Glomerular visceral epithelial cell (primary cell): ENCODE results near the gene KIT.

Source experiments
- DNase-seq: peaks from one replicate; pipeline ENCODE4 v3.0.0-alpha.2; 2016; ENCODE audit errors: extremely low spot score

Gene KIT

GRCh38 chr4:54660591-54660990 is 2.8 kb downstream of the KIT start:
- DNase-seq = no peak

DNA sequence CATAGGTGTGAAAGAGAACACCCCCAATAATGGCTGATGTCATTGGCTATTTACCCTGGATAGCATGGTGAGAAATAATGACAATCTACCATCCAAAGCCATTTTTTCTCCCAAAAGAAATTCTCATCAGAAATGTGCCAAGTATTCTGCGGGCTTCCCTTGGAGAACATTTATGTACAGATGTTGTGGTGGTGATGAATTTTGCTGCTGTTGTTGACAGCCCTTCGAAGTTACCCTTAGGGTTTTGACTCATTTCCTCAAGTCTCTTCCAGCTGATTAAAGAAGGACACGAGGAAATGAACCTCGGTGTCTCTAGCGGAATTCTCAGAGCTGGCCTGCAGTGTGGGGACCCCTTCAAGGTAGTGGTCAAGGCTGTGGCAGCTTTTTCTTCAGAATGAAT is 3.4 kb downstream of the KIT start:
- DNase-seq = no peak

DNA sequence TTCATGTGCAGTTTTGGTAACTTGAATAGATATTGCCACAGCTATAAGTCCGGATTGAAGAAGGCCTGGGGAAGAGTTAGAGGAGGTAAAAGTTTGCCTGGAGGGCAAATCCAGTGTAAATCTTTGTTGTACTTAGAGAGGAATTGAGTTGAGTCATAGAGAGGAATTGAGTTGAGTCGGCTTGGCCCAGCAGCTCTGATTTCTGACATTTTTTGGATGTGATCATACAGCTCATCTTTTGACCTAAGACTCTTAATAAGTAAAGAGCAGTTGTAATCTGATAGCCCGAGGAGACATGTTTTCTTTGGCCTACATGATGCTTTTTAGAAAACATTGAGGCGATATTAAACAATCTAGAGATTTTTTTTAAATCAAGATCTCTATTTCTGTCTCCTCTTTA is 3.9 kb downstream of the KIT start:
- no peak for DNase-seq

- no peak for DNase-seq
Observed at GRCh38 chr4:54662123-54662522, 4.4 kb downstream of the KIT start.

- DNase-seq = no peak
Observed at GRCh38 chr4:54662901-54663585, 5.3 kb downstream of the KIT start.

DNA sequence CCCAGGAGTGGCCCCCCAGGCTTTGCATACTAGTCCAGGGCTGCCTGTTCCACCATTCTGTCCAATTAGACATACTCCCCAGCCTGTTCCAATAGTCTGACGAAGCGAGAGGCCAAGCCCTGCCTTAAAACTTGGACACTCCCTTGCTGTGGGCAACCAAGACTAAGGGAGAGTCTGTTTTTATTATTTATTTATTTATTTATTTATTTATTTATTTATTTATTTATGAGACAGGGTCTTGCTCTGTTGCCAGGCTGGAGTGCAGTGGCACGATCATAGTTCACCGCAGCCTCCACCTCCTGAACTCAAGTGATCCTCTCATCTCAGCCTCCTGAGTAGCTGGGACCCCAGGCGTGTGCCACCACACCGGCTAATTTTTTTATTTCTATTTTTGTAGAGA is 6.6 kb downstream of the KIT start:
- no peak for DNase-seq

- no peak for DNase-seq
Observed at GRCh38 chr4:54668014-54668611, 10.4 kb downstream of the KIT start.

- no peak for DNase-seq
Observed at GRCh38 chr4:54669831-54670230, 12.1 kb downstream of the KIT start.

DNA sequence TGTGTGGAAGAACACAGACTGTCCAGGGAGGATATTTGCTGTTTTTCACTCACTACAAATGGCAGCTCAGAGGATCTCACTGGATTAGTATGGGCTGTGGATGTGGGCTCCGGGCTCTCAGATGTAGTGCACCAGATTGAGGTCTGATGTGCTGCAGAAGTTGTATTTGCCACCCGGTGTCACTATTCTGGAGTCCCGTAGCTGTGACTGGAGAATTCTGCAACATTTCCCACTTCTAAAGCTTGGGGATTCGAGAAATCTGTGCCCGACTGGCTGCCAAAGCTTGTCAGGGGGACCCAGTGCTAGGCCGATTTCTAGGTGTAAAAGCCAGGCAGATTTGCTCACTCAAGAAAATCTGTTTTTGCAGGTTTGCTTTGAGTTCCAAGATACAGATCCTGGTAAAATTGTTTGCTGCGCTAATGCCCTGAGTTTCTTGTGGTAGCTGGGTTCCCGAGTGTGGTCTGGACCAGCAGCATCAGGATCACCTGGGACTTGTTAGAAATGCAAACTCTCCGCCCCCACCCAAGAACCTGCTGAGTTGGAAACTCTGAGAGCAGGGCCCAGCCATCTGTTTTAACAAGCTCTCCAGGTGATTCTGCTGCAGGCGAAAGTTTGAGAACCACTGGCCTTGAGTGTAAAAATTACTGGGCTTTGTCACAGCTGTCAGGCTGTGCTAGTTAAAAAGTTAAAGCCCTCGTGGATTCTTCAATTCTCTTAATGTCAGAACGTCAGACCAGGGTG is 18.1 kb downstream of the KIT start:
- no peak for DNase-seq

DNA sequence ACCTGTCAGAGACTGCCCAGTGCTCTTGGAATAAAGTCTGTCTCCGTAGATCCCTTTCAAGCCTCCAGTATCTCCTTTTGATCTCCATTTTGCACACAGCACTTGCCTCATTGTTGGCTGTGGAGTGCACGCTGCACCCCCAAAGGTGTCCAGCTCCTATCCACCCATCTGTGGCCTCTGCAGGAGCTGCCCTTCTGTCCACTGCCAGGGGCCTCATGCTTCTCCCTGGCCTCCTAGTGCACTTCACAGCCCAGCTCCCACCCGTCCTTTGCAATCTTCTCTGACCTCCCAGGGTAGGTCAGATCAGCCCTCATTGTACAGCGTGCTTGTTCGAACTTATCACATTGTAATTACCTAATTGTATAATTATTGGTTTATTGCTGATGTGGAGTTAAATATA is 18.9 kb downstream of the KIT start:
- no peak for DNase-seq

DNA sequence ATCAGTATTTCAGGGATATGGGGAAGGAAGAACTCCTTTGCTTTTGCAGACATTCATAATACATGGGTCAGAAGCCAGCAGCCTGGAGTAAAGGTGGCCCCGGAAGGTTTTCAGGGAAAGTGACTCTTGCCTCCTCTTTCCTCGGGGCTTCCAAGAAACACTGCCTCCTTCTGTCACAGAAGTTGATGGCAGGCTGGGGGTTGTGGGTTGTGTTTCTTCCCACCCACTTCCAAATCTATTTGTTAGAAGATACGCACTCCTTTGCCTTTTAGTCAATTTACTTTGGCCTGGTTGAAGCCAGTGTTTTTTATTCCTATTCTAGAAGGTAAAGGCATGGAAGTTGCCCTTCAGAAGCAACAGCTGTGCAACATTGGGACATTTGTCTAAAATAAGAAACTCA is 19.7 kb downstream of the KIT start:
- DNase-seq = no peak

DNA sequence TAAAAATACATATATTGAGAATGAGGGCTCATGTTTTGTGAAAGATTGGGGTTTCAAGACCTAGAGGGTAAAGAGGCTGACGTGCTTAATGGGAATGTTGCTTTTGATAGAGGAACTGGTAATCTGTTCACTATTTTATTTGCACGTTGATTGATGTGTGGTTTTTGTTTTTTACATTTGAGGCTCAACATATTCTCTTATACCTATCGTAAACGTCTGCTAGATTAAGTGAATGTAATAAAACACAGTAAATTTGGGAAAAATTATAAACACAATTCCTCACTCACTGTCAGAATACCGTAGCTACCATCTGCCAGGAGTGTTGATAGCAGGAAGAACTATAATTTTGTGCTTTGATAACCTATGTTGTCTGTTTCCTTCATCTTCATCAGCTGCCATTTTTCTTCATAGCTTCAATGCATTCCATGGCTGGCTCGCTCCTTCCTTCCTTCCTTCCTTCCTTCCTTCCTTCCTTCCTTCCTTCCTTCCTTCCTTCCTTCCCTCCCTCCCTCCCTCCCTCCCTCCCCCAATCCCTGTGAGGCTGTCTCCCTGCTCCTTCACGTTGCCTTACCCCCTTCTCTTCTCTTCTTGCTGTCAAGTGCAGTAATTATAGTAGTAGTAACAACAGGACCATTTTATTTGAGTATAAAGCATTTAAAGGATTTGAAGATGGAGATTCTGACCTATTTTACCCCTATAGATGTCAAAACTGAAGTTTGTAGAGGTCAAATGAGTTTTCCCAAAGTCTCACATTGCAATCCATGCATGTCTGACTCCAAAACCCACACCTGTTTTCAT is 20.3 kb downstream of the KIT start:
- no peak for DNase-seq

DNA sequence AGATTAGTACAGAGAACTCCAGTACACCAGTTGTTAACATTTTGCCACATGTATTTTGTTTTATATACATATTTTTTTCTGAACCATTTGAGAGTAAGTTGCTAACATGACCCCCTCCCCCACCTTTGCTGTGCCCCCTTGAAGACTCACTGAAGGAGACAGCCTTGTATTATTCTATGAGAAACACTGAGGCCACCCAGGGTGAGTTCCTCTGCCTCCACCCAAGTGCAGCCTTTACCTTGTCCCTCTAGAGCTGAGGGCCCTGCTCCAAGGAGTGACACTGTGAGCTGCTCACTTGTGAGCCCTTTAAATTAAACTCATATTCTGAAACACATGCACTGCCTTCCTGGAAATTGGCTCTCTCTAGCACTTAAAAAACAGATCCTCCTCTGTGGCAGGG is 21.1 kb downstream of the KIT start:
- no peak for DNase-seq

- no peak for DNase-seq
Observed at GRCh38 chr4:54679813-54680212, 22.1 kb downstream of the KIT start.

DNA sequence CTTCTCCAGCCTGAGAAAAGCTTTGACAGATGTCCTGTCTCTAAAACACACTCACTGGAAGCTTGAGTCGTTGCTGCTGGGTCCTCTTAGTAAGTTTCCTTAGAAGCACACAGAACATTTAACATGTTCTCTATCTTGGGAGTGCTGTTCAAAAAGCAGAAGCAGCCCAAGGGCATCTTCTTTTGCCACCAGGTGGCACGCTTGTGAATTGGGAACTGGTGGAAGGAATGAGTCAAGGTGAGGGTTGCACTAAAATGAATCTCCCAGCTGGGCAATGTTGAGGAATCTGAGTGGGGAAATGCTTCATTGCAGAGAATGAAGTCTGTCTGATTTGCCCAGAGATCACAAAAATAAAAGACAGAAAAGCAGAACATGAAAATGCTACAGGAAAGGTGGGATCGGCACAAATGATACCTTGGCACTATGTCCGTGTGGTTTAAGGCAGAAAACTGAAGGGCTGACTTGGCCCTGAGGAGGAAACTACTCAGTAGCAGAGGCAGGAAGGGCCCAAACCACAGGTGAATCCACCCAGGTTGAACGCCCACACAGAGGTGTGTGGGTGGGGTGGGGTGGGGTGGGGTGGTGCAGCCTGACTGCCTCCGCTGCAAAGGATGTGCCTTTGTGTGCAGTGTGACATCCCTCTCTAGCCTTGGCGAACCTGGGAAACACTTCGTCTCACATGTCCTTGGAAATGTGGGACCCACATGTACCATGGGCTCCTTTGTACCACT is 26.0 kb downstream of the KIT start:
- DNase-seq = no peak

GRCh38 chr4:54685810-54686209 is 28.1 kb downstream of the KIT start:
- no peak for DNase-seq

DNA sequence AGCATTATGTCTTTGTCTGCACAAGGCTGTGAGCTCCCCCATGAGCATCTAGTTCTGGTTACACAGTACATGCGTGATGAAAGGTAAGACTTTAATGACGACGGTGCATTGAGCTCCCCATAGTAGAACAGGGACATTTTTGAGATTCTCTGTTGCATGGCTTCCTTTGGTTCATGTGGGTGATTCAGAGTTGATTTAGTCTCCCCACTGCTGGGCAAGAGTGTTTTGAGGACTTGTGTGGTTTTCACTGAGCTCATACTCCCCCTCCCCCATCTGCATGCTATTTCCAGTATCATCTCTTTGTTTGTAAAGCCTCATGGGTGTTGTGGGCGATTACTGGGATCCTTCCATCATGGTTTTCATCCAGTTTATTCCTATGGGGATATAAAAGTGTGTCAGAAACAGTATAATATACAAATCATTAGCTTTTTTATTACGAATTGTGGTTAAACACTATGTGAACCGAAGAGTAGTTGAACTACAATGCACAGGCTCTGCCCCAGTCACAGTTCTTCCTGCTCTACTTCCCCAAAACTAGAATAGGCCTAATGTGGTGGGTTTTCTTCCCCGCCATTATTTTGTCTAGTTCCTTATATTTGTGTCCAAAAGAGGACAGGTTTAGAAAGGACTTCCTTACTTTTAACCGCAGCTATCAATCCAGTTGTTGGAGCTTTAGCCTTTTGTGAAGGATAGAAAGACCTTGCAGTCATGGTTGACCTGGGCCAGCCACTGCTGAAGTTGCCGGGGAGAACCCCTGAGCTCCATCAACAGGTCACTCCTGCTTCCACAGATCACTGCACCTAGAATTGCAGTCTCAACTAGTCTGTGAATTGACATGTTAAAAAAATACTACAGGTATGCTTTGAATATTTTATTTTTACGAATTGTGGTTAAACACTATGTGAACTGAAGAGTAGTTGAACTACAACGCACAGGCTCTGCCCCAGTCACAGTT is 30.4 kb downstream of the KIT start:
- no peak for DNase-seq

DNA sequence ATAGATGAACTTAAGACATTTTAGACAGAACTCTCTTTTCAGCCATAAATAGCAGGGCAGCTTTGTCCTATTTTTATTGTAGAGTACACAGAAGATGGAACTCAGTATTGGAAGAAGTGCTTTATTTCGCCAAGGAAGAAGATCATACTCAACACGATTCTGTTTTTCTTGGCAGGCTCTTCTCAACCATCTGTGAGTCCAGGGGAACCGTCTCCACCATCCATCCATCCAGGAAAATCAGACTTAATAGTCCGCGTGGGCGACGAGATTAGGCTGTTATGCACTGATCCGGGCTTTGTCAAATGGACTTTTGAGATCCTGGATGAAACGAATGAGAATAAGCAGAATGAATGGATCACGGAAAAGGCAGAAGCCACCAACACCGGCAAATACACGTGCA is 37.6 kb downstream of the KIT start:
- no peak for DNase-seq

DNA sequence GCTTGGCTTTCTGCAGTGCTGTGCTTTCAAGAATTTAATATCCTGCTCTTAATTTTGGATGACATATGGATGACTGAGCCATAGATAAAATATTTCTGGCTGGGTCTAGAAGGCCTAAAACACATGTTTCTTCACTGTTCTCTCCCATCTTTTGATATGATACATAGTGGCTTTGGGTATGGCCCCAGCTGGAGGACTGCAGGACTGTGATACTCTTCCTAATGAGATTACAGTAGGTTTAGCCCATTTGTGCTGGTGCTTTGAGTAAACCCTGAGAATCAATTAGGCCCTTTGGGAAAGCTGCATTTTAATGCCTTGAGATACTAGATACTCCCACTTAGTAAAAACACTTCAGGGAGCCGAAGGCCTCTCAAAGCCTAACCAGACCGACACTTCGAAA is 38.0 kb downstream of the KIT start:
- no peak for DNase-seq

DNA sequence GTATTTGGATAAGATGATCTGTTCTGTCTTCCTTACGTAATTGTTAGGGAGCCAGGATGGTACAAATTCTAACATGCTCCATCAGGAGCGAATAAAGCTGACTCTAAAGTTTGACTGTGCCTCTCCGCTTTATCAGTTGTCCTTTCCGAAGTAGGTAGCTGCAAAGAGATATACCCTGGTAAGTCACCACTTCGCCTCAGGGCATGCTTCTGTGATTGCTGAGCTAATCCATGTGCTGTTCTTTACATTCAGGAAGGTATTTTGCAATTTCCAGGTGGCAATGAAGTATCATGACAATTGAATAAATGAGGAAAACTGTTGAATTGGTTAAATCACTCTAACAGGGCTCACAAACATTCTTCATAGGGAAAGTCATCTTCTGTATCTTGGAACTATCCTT is 38.9 kb downstream of the KIT start:
- no peak for DNase-seq

GRCh38 chr4:54700986-54701385 is 43.2 kb downstream of the KIT start:
- DNase-seq = no peak
